Kidney tubule cell (primary cell): ENCODE data around the gene LAPTM4A.
A peak's percentile ranks its signal among the peaks of the same experiment; 100 is the strongest.
"Not testable (repeated sequence)": the region's sequence is repeated elsewhere in the genome, so short reads cannot be mapped to it uniquely, and the experiment has no call there.

ENCODE experiments used
- DNase-seq: peaks from one replicate; pipeline ENCODE4 v3.0.0-alpha.2; 2018; ENCODE audit warnings: low spot score

LAPTM4A gene

GRCh38 chr2:20050646-20051531 is 539 bp downstream of the LAPTM4A start:
- peak; percentile 63 for DNase-seq

GRCh38 chr2:20050104-20050645 is 1.3 kb downstream of the LAPTM4A start:
- DNase-seq = peak; percentile 84

GRCh38 chr2:20049637-20050036 is 1.8 kb downstream of the LAPTM4A start:
- peak; percentile 47 for DNase-seq

- DNase-seq = no peak
Measured at GRCh38 chr2:20048488-20049448, 2.7 kb downstream of the LAPTM4A start.

- not testable (repeated sequence) for DNase-seq
Measured at GRCh38 chr2:20045712-20046292, 5.6 kb downstream of the LAPTM4A start.

- DNase-seq = no peak
Measured at GRCh38 chr2:20044778-20045177, 6.7 kb downstream of the LAPTM4A start.

GRCh38 chr2:20042531-20042930 is 8.9 kb downstream of the LAPTM4A start:
- DNase-seq = no peak

- DNase-seq = peak; percentile 71
Measured at GRCh38 chr2:20040489-20041172, 10.8 kb downstream of the LAPTM4A start.

- peak; percentile 26 for DNase-seq
Measured at GRCh38 chr2:20037660-20038059, 13.8 kb downstream of the LAPTM4A start.

GRCh38 chr2:20035955-20036666 is 15.3 kb downstream of the LAPTM4A start:
- DNase-seq = peak; percentile 92

GRCh38 chr2:20034821-20035220 is 16.6 kb downstream of the LAPTM4A start:
- no peak for DNase-seq

- DNase-seq = no peak
Measured at GRCh38 chr2:20034218-20034617, 17.2 kb downstream of the LAPTM4A start.

- DNase-seq = no peak
Measured at GRCh38 chr2:20033322-20033721, 18.1 kb downstream of the LAPTM4A start.

- DNase-seq = no peak
Measured at GRCh38 chr2:20030224-20030623, 21.2 kb downstream of the LAPTM4A start.

GRCh38 chr2:20027705-20028434 is 23.6 kb downstream of the LAPTM4A start:
- no peak for DNase-seq

- DNase-seq = no peak
Measured at GRCh38 chr2:20027260-20027677, 24.2 kb downstream of the LAPTM4A start.

- DNase-seq = no peak
Measured at GRCh38 chr2:20025065-20025786, 26.2 kb downstream of the LAPTM4A start.

GRCh38 chr2:20023688-20024087 is 27.7 kb downstream of the LAPTM4A start:
- no peak for DNase-seq

- no peak for DNase-seq
Measured at GRCh38 chr2:20021405-20022009, 29.9 kb downstream of the LAPTM4A start.
